H1 (cell line): ENCODE results near the gene WDR33. TPM values are rescaled to one million over a fixed set of nuclear protein-coding genes. Genes with fewer than 3 reads are reported as not detected.

Experiments used
- CTCF ChIA-PET: fragments of 300-600 bp; sonication (Branson Sonifier 250); formaldehyde crosslinking; loops from one replicate; lab custom pipeline; 2021; ENCODE audit not compliant: partially characterized antibody; lab: Charles Lee
- POLR2A ChIA-PET: fragments of 300-600 bp; sonication (Branson Sonifier 250); formaldehyde crosslinking; loops from one replicate; lab custom pipeline; 2021; ENCODE audit warnings: inconsistent platforms; ENCODE audit not compliant: partially characterized antibody; lab: Charles Lee
- DNase-seq, 2 experiments: peaks; one replicate each; pipeline versions ENCODE4 v3.0.0 to v3.0.0-alpha.2; 2010 to 2022; ENCODE audit warnings: low spot score in 2 of 2, low read depth in 1 of 2, mixed read lengths in 1 of 2
- FAIRE-seq: peaks from 2 replicates; lab custom pipeline; 2011; peaks lifted over from hg19 to GRCh38; lab: Jason Lieb, UNC
- H2AFZ ChIP-seq: 2 replicates; pipeline ENCODE4 v1.8.1; 2012; ENCODE audit warnings: low read length, inconsistent platforms
- H2AK5ac ChIP-seq: 2 replicates; pipeline ENCODE4 v1.6.1; 2013; ENCODE audit warnings: low read depth, low read length
- H2BK120ac ChIP-seq: replicated peaks from 2 replicates; pipeline ENCODE3; 2013; ENCODE audit warnings: low read depth, low read length, inconsistent platforms
- H2BK12ac ChIP-seq: 2 replicates; pipeline ENCODE4 v1.6.1; 2013; ENCODE audit warnings: low read depth, low read length
- H2BK15ac ChIP-seq: 2 replicates; pipeline ENCODE4 v1.6.1; 2013; ENCODE audit warnings: low read length
- H2BK20ac ChIP-seq: 2 replicates; pipeline ENCODE4 v1.6.1; 2013; ENCODE audit warnings: low read length
- H2BK5ac ChIP-seq: 2 replicates; pipeline ENCODE4 v1.6.1; 2013; ENCODE audit warnings: low read depth, low read length
- H3K14ac ChIP-seq: 2 replicates; pipeline ENCODE4 v1.6.1; 2013; ENCODE audit warnings: inconsistent platforms; ENCODE audit not compliant: insufficient read length
- H3K18ac ChIP-seq: 2 replicates; pipeline ENCODE4 v1.6.1; 2013; ENCODE audit warnings: low read length; ENCODE audit errors: extremely low read depth
- H3K23ac ChIP-seq: 2 replicates; pipeline ENCODE4 v1.6.1; 2013; ENCODE audit warnings: inconsistent platforms; ENCODE audit not compliant: insufficient read length
- H3K23me2 ChIP-seq: 2 replicates; pipeline ENCODE4 v1.6.1; 2013; ENCODE audit warnings: low read depth, low read length
- H3K27ac ChIP-seq: 2 replicates; pipeline ENCODE4 v1.6.1; 2011; ENCODE audit warnings: low read depth, low read length, inconsistent platforms
- H3K27me3 ChIP-seq, 4 experiments: replicated peaks in 1 of 4; 1 replicate in 1 of 4; 2 replicates in 3 of 4; pipeline versions ENCODE4 v1.6.1 to v1.8.1; 2011 to 2013; ENCODE audit warnings: low read length in 3 of 4, mild to moderate bottlenecking in 3 of 4, inconsistent platforms in 2 of 4, mixed read lengths in 2 of 4, moderate library complexity in 1 of 4; ENCODE audit not compliant: control insufficient read depth in 3 of 4, insufficient read depth in 3 of 4; ENCODE audit errors: extremely low read depth in 1 of 4
- H3K36me3 ChIP-seq, 4 experiments: 2 replicates each; pipeline versions ENCODE4 v1.6.1 to v1.8.1; 2011 to 2013; ENCODE audit warnings: mild to moderate bottlenecking in 4 of 4, low read length in 3 of 4, moderate library complexity in 2 of 4, control low read depth in 1 of 4, inconsistent platforms in 1 of 4; ENCODE audit not compliant: insufficient read depth in 4 of 4, control insufficient read depth in 2 of 4
- H3K4ac ChIP-seq: replicated peaks from 2 replicates; pipeline ENCODE3; 2013; ENCODE audit warnings: low read length, low read depth, mixed read lengths, inconsistent platforms; ENCODE audit not compliant: insufficient read length
- H3K4me1 ChIP-seq, 4 experiments: replicated peaks in 1 of 4; 1 replicate in 1 of 4; 2 replicates in 3 of 4; pipeline versions ENCODE4 v1.6.1 to v1.8.1; 2011 to 2013; ENCODE audit warnings: low read length in 3 of 4, inconsistent platforms in 2 of 4, mixed read lengths in 1 of 4; ENCODE audit not compliant: insufficient read depth in 4 of 4, control insufficient read depth in 3 of 4
- H3K4me2 ChIP-seq, 2 experiments: 2 replicates each; pipeline versions ENCODE4 v1.6.1 to v1.8.1; 2011 to 2013; ENCODE audit warnings: low read depth in 2 of 2, low read length in 2 of 2, control low read depth in 1 of 2, inconsistent platforms in 1 of 2, mild to moderate bottlenecking in 1 of 2; ENCODE audit not compliant: insufficient read depth in 1 of 2
- H3K4me3 ChIP-seq, 4 experiments: fragments of 200-600, 300-600 bp in 1 of 4; sonication (generic), shearing (Covaris generic), sonication (Bioruptor Twin) in 1 of 4; 2 replicates each; pipeline versions ENCODE4 v1.5.1 to v1.8.1; 2011 to 2016; ENCODE audit warnings: low read length in 4 of 4, low read depth in 3 of 4, control low read depth in 2 of 4, inconsistent platforms in 2 of 4, mild to moderate bottlenecking in 2 of 4, mixed read lengths in 1 of 4, moderate library complexity in 1 of 4; ENCODE audit not compliant: insufficient read depth in 2 of 4; ENCODE audit errors: extremely low read depth in 1 of 4
- H3K56ac ChIP-seq: replicated peaks from 2 replicates; pipeline ENCODE3; 2013; ENCODE audit warnings: low read depth, mild to moderate bottlenecking, mixed read lengths, low read length, inconsistent platforms; ENCODE audit not compliant: insufficient read length
- H3K79me1 ChIP-seq: 2 replicates; pipeline ENCODE4 v1.6.1; 2013; ENCODE audit warnings: low read depth, low read length, control low read depth
- H3K79me2 ChIP-seq, 2 experiments: 2 replicates each; pipeline versions ENCODE4 v1.6.1 to v1.8.1; 2012 to 2013; ENCODE audit warnings: low read length in 2 of 2, mild to moderate bottlenecking in 2 of 2, inconsistent platforms in 1 of 2; ENCODE audit not compliant: insufficient read depth in 2 of 2, control insufficient read depth in 1 of 2
- H3K9ac ChIP-seq, 4 experiments: replicated peaks in 1 of 4; 1 replicate in 1 of 4; 2 replicates in 3 of 4; pipeline versions ENCODE4 v1.6.1 to v1.8.1; 2011 to 2013; ENCODE audit warnings: low read depth in 3 of 4, low read length in 3 of 4, control low read depth in 2 of 4, mild to moderate bottlenecking in 2 of 4, moderate library complexity in 2 of 4, inconsistent platforms in 1 of 4; ENCODE audit errors: extremely low read depth in 1 of 4
- H3K9me3 ChIP-seq, 2 experiments: 2 replicates each; pipeline versions ENCODE4 v1.6.1 to v1.8.1; 2012 to 2013; ENCODE audit warnings: mild to moderate bottlenecking in 2 of 2, moderate library complexity in 2 of 2, control low read depth in 1 of 2, inconsistent platforms in 1 of 2, low read depth in 1 of 2, low read length in 1 of 2, mixed read lengths in 1 of 2; ENCODE audit not compliant: insufficient read depth in 2 of 2
- H4K20me1 ChIP-seq, 2 experiments: replicated peaks in 1 of 2; 2 replicates each; pipeline versions ENCODE3 to v1.8.1; 2011 to 2013; ENCODE audit warnings: inconsistent platforms in 2 of 2, low read length in 2 of 2, mild to moderate bottlenecking in 1 of 2; ENCODE audit not compliant: insufficient read depth in 2 of 2, control insufficient read depth in 1 of 2
- H4K5ac ChIP-seq: 2 replicates; pipeline ENCODE4 v1.6.1; 2013; ENCODE audit warnings: low read length, low read depth, mixed read lengths, inconsistent platforms; ENCODE audit not compliant: insufficient read length
- H4K8ac ChIP-seq: 2 replicates; pipeline ENCODE4 v1.8.0; 2013; ENCODE audit warnings: mild to moderate bottlenecking, moderate library complexity, low read length, inconsistent platforms; ENCODE audit not compliant: insufficient read depth; ENCODE audit errors: extremely low read depth
- H4K91ac ChIP-seq: replicated peaks from 2 replicates; pipeline ENCODE3; 2013; ENCODE audit warnings: low read length, mixed read lengths, inconsistent platforms; ENCODE audit not compliant: insufficient read length
- BRCA1 ChIP-seq: IDR thresholded peaks from 2 replicates; pipeline ENCODE4 v1.6.1; 2012; ENCODE audit warnings: low read depth, low read length, improper control_type of control experiment
- CREB1 ChIP-seq: IDR thresholded peaks from 2 replicates; pipeline ENCODE4 v1.6.1; 2012; ENCODE audit warnings: inconsistent platforms
- CTCF ChIP-seq, 3 experiments: IDR thresholded peaks; 1 replicate in 2 of 3; 2 replicates in 1 of 3; pipeline versions ENCODE4 v1.5.1 to v1.6.1; 2011; ENCODE audit warnings: low read length in 3 of 3, mild to moderate bottlenecking in 3 of 3, inconsistent platforms in 2 of 3, low read depth in 1 of 3, moderate library complexity in 1 of 3; ENCODE audit not compliant: insufficient read depth in 1 of 3; ENCODE audit errors: control extremely low read depth in 1 of 3
- EP300 ChIP-seq, 2 experiments: IDR thresholded peaks; 1 replicate in 1 of 2; 2 replicates in 1 of 2; pipeline ENCODE4 v1.6.1; 2011 to 2012; ENCODE audit warnings: low read depth in 2 of 2, low read length in 2 of 2, mild to moderate bottlenecking in 2 of 2, borderline replicate concordance in 1 of 2, inconsistent platforms in 1 of 2, moderate library complexity in 1 of 2
- RFX5 ChIP-seq: IDR thresholded peaks from 2 replicates; pipeline ENCODE4 v1.6.1; 2011; ENCODE audit warnings: low read depth, low read length, improper control_type of control experiment, borderline replicate concordance
- TAF7 ChIP-seq: optimal IDR thresholded peaks from 2 replicates; pipeline ENCODE3; 2011; ENCODE audit warnings: low read depth, mild to moderate bottlenecking, inconsistent platforms, low read length, moderate library complexity, borderline replicate concordance
- TEAD4 ChIP-seq: IDR thresholded peaks from 2 replicates; pipeline ENCODE4 v1.6.1; 2012; ENCODE audit warnings: low read depth, low read length, inconsistent platforms, mixed read lengths
- WGBS, 2 experiments: shearing (Covaris generic) in 1 of 2; methylation state at CpG; one replicate each; pipeline versions ENCODE4 v1.1.6 to v1.1.7; 2013 to 2015; ENCODE audit warnings: low lambda C conversion rate in 2 of 2, mixed read lengths in 2 of 2, inconsistent platforms in 1 of 2, low coverage in 1 of 2, missing lambda C conversion rate in 1 of 2; ENCODE audit not compliant: insufficient replicate concordance in 2 of 2, insufficient coverage in 1 of 2, insufficient read length in 1 of 2; ENCODE audit errors: extremely low coverage in 1 of 2, missing lambda C conversion rate in 1 of 2; 5-methylcytosine and 5-hydroxymethylcytosine counted together
- polyA plus RNA-seq, 7 experiments: library from polyadenylated mRNA; depleted of rRNA in 3 of 7; stranded (reverse) in 5 of 7; unstranded in 2 of 7; fragments of >200 nt in 5 of 7; fragments of 200-250 nt in 2 of 7; gene quantifications; 1 replicate in 5 of 7; 2 replicates in 1 of 7; 4 replicates in 1 of 7; pipeline versions ENCODE4 v1.2.1 to v1.2.3, GENCODE V29; 2011 to 2013; ENCODE audit warnings: missing spikeins in 2 of 7, mixed read lengths in 2 of 7
- total RNA-seq: library from RNA; stranded (reverse); fragmentation: NEBNext Ultra II Directional; extraction: Animal tissue kit (Norgen Biotek cat#: 25700); gene quantifications from 2 replicates; pipeline ENCODE4 v1.2.1, GENCODE V29; 2021

The WDR33 gene
- total and polyA plus RNA-seq, 2 of the 8 experiments (the other 6 are each of a cell fraction or from before 2014, with no cell fraction given), result 18.1 to 82.7 TPM

GRCh38 chr2:127655209-127656073, 155.5 kb downstream of the WDR33 start:
- CTCF ChIA-PET, result interaction anchor here (0.8 to 13.7 kb wide), 6 partner anchors 15 to 87 kb away, joined by 3 to 160 read pairs (median 22); partner anchors contain the start of gene LIMS2
- WGBS, 2 experiments, result 89% methylated on average over 16 of the region's 16 CpGs; no CpG with 5 or more reads in 1 of the 2 experiments

More at GRCh38 chr2:127655209-127656073, 155.5 kb downstream of the WDR33 start:
- no peaks in the 10 kb centered on the region for H3K23me2 ChIP-seq
- no peak overlapping the region for H2BK12ac ChIP-seq
- no peak overlapping the region for H2BK120ac ChIP-seq
- H4K8ac ChIP-seq, result no peak overlapping the region
- no peak overlapping the region for H4K5ac ChIP-seq
- no peak overlapping the region for H3K27ac ChIP-seq
- no peaks in the 10 kb centered on the region for H3K79me1 ChIP-seq
- no peak overlapping the region for H2BK5ac ChIP-seq
- no peak overlapping the region for H3K4me2 ChIP-seq
- H2AK5ac ChIP-seq, result no peak overlapping the region
- DNase-seq (no peak), FAIRE-seq (no peak)
- no peak overlapping the region for H3K4me3 ChIP-seq
- H2BK20ac ChIP-seq, result no peak overlapping the region
- no peak overlapping the region for H3K14ac ChIP-seq
- H2BK15ac ChIP-seq, result no peak overlapping the region
- H3K79me2 ChIP-seq, result no peaks in the 10 kb centered on the region
- no peak overlapping the region for H4K91ac ChIP-seq
- POLR2A ChIA-PET, result interaction anchor here (1.5 kb wide), 1 partner anchor 43 kb away, joined by 3 read pairs; no protein-coding TSS in a partner anchor
- H3K4ac ChIP-seq, result no peak overlapping the region
- H4K20me1 ChIP-seq, result peaks cover 0 to 1% of the 10 kb centered on the region in 2 experiments
- no peaks in the 10 kb centered on the region; a peak in 3 of 7 replicates for H3K4me1 ChIP-seq
- no peak overlapping the region for H3K56ac ChIP-seq
- H2AFZ ChIP-seq, result no peak overlapping the region
- no peaks in the 10 kb centered on the region for H3K9me3 ChIP-seq
- H3K36me3 ChIP-seq, result no peaks in the 10 kb centered on the region
- peaks cover 0 to 2% (median 0%) of the 10 kb centered on the region in 4 experiments; a peak in 1 of 7 replicates for H3K27me3 ChIP-seq
- TF ChIP-seq TAF7, result no peak
- no peak for TF ChIP-seq RFX5
- TF ChIP-seq CREB1, result no peak
- no peak for TF ChIP-seq TEAD4
- no peak for TF ChIP-seq CTCF (IDR thresholded peaks at IDR 0.05; ENCODE audit: control extremely low read depth in 1 of 3, insufficient read depth in 1 of 3, low read depth in 1 of 3, low read length in 3 of 3)
- no peak for TF ChIP-seq EP300 (IDR thresholded peaks at IDR 0.05; ENCODE audit: borderline replicate concordance in 1 of 2, low read depth in 2 of 2, low read length in 2 of 2)
- no peak for TF ChIP-seq BRCA1
- H3K23ac ChIP-seq, result no peak overlapping the region
- H3K9ac ChIP-seq, result no peak overlapping the region
- H3K18ac ChIP-seq, result no peak overlapping the region
